ENCODE measurements around the gene PUS10. TPM values are rescaled to one million over a fixed set of nuclear protein-coding genes. Genes with fewer than 3 reads are reported as not detected.

The PUS10 gene
- total and polyA plus RNA-seq, 2 of the 4 experiments (the other 2 are of a cell fraction) = 4.4 to 5.7 TPM

DNA sequence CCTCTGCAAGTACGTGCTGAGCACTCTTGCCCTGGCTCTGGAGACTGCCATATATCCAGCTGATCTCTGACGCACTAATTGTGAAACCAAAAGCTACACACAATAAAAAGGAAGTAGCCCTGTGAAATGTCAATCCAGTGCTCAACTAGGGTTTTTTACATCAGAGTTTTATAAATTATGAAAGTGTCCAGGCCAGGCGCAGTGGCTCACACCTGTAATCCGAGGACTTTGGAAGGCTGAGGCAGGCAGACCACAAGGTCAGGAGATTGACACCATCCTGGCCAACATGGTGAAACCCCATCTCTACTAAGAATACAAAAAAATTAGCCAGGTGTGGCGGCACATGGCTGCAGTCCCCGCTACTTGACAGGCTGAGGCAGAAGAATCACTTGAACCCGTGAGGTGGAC lies 25.1 kb downstream of the PUS10 start:
- in situ Hi-C loops (cut with MboI; ENCODE audit: low sequenced_read_pairs) = no loop called here

More for the DNA sequence above, 25.1 kb downstream of the PUS10 start:
- Histone ChIP-seq H3K9me1 (ENCODE audit: insufficient read depth, low read length) (no peaks in the 10 kb centered on the region), H4K5ac (ENCODE audit: low read depth, low read length) (no peak overlapping the region), H2BK120ac (ENCODE audit: low read depth, low read length) (no peak overlapping the region), H3K14ac (replicated peaks; ENCODE audit: low read depth, low read length) (no peak overlapping the region), H3K4me1 (ENCODE audit: control insufficient read depth, insufficient read depth, low read length) (no peaks in the 10 kb centered on the region), H3K9me3 (ENCODE audit: control insufficient read depth, insufficient read depth, low read length) (peaks cover 5% of the 10 kb centered on the region), H3K4ac (ENCODE audit: low read depth, low read length) (no peak overlapping the region), H2BK20ac (ENCODE audit: low read depth, low read length) (no peak overlapping the region), H4K8ac (ENCODE audit: low read depth in 2 of 2, low read length in 2 of 2) (no peak overlapping the region), H4K20me1 (ENCODE audit: insufficient read depth, low read length) (no peaks in the 10 kb centered on the region), H3K27ac (ENCODE audit: insufficient read depth, low read length) (no peak overlapping the region), H2BK5ac (ENCODE audit: low read depth, low read length, poor library complexity, severe bottlenecking) (no peak overlapping the region), H3K36me3 (ENCODE audit: control insufficient read depth, insufficient read depth, low read length) (no peaks in the 10 kb centered on the region), H2AFZ (replicated peaks; ENCODE audit: low read length, poor library complexity) (no peak overlapping the region), H3K18ac (ENCODE audit: low read depth, low read length) (no peak overlapping the region), H4K91ac (ENCODE audit: insufficient read depth, low read depth, low read length) (no peak overlapping the region), H3K27me3 (ENCODE audit: control insufficient read depth, insufficient read depth, low read length) (no peaks in the 10 kb centered on the region), H3K4me3 (ENCODE audit: insufficient read depth, low read depth, low read length) (no peak overlapping the region), H3K23ac (ENCODE audit: low read depth, low read length) (no peak overlapping the region), H3K4me2 (ENCODE audit: low read depth, low read length) (no peak overlapping the region), H2AK5ac (ENCODE audit: low read depth, low read length) (no peak overlapping the region), H2AK9ac (replicated peaks; ENCODE audit: low read depth, low read length, poor library complexity) (no peak overlapping the region), H3K56ac (ENCODE audit: extremely low read depth, insufficient read depth, low read length) (no peak overlapping the region), H2BK15ac (ENCODE audit: low read depth, low read length) (no peak overlapping the region), H3K9ac (ENCODE audit: low read depth, low read length) (no peak overlapping the region), H3K79me1 (ENCODE audit: low read depth in 1 of 2, low read length in 2 of 2) (no peaks in the 10 kb centered on the region)
- intact Hi-C loops (cut with micrococcal nuclease) = no loop called here
- WGBS, 2 experiments (ENCODE audit: extremely low coverage in 2 of 2, insufficient read length in 1 of 2) = 80% methylated on average over 2 of the region's 7 CpGs; no CpG with 5 or more reads in 1 of the 2 experiments
- ATAC-seq (ENCODE audit: low read depth) (no peak), DNase-seq (no peak)
- CTCF ChIA-PET = interaction anchor here (1.1 kb wide), 1 partner anchor 286 kb away, joined by 3 read pairs; no protein-coding TSS in a partner anchor
- POLR2A ChIA-PET (ENCODE audit: unreplicated experiment) = no interaction called here
- BruUV-seq (replicated peaks) = no TSS peak
- dilution Hi-C loops (cut with HindIII; ENCODE audit: low sequenced_read_pairs, unreplicated experiment) = no loop called here
- TF ChIP-seq NFE2L2 (IDR thresholded peaks at IDR 0.05; ENCODE audit: low read depth, low read length) = no peak
- no peak for TF ChIP-seq POLR2A (IDR thresholded peaks at IDR 0.05; ENCODE audit: low read depth, low read length)
- TF ChIP-seq CHD1 (IDR thresholded peaks at IDR 0.05; ENCODE audit: low read depth, low read length) = no peak
- no peak for TF ChIP-seq MAFK (IDR thresholded peaks at IDR 0.05; ENCODE audit: low read depth, low read length)
- no peak for TF ChIP-seq BHLHE40 (IDR thresholded peaks at IDR 0.05; ENCODE audit: low read depth, low read length)
- TF ChIP-seq MXI1 (IDR thresholded peaks at IDR 0.05; ENCODE audit: borderline replicate concordance, low read depth, low read length) = no peak
- TF ChIP-seq RCOR1 (IDR thresholded peaks at IDR 0.05; ENCODE audit: insufficient replicate concordance, low read length) = no peak
- TF ChIP-seq, protein P1, sequence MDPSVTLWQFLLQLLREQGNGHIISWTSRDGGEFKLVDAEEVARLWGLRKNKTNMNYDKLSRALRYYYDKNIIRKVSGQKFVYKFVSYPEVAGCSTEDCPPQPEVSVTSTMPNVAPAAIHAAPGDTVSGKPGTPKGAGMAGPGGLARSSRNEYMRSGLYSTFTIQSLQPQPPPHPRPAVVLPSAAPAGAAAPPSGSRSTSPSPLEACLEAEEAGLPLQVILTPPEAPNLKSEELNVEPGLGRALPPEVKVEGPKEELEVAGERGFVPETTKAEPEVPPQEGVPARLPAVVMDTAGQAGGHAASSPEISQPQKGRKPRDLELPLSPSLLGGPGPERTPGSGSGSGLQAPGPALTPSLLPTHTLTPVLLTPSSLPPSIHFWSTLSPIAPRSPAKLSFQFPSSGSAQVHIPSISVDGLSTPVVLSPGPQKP (IDR thresholded peaks at IDR 0.05; ENCODE audit: borderline replicate concordance, low read depth, low read length) = no peak
- no peak for TF ChIP-seq SMC3 (IDR thresholded peaks at IDR 0.05; ENCODE audit: low read depth, low read length)
- no peak for TF ChIP-seq CEBPB (IDR thresholded peaks at IDR 0.05; ENCODE audit: low read depth, low read length)
- no peak for TF ChIP-seq FOS (IDR thresholded peaks at IDR 0.05; ENCODE audit: low read depth, low read length)
- TF ChIP-seq MAZ (IDR thresholded peaks at IDR 0.05; ENCODE audit: borderline replicate concordance, low read depth, low read length) = no peak
- TF ChIP-seq RFX5 (IDR thresholded peaks at IDR 0.05; ENCODE audit: low read depth, low read length) = no peak
- TF ChIP-seq CTCF (conservative IDR thresholded peaks at IDR 0.05; ENCODE audit: low read depth, low read length) = no peak
- no peak for TF ChIP-seq RAD21 (IDR thresholded peaks at IDR 0.05; ENCODE audit: low read length)
- TF ChIP-seq, protein P2, sequence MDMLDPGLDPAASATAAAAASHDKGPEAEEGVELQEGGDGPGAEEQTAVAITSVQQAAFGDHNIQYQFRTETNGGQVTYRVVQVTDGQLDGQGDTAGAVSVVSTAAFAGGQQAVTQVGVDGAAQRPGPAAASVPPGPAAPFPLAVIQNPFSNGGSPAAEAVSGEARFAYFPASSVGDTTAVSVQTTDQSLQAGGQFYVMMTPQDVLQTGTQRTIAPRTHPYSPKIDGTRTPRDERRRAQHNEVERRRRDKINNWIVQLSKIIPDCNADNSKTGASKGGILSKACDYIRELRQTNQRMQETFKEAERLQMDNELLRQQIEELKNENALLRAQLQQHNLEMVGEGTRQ (IDR thresholded peaks at IDR 0.05; ENCODE audit: low read depth, low read length) = no peak
